Fibroblast of the aortic adventitia (primary cell): Measurements from ENCODE around the gene PSMG4. TPM values are rescaled to one million over a fixed set of nuclear protein-coding genes. Genes with fewer than 3 reads are reported as not detected.

Experiments used
- DNase-seq: peaks from one replicate; pipeline ENCODE4 v3.0.0-alpha.2; 2010; ENCODE audit warnings: low read depth
- H3K4me3 ChIP-seq: 2 replicates; pipeline ENCODE4 v1.5.1; 2011; ENCODE audit warnings: low read depth, mild to moderate bottlenecking, control low read depth, low read length, moderate library complexity
- total RNA-seq: library from RNA; depleted of rRNA; stranded (reverse); fragments of >200 nt; gene quantifications from 2 replicates; pipeline ENCODE4 v1.2.3, GENCODE V29; 2012; ENCODE audit warnings: low replicate concordance
- TF ChIP-seq, protein P1 (sequence below): IDR thresholded peaks from 2 replicates; pipeline ENCODE4 v1.5.1; 2011; ENCODE audit warnings: mild to moderate bottlenecking, low read length, control low read depth, inconsistent platforms; ENCODE audit not compliant: insufficient read depth

PSMG4 gene
- total RNA-seq, 1 donor, result 15.4 TPM

GRCh38 chr6:3252369-3252768, 6.4 kb upstream of the PSMG4 start:
- H3K4me3 ChIP-seq, result no peak overlapping the region
- no peak for DNase-seq
- TF ChIP-seq, protein P1, sequence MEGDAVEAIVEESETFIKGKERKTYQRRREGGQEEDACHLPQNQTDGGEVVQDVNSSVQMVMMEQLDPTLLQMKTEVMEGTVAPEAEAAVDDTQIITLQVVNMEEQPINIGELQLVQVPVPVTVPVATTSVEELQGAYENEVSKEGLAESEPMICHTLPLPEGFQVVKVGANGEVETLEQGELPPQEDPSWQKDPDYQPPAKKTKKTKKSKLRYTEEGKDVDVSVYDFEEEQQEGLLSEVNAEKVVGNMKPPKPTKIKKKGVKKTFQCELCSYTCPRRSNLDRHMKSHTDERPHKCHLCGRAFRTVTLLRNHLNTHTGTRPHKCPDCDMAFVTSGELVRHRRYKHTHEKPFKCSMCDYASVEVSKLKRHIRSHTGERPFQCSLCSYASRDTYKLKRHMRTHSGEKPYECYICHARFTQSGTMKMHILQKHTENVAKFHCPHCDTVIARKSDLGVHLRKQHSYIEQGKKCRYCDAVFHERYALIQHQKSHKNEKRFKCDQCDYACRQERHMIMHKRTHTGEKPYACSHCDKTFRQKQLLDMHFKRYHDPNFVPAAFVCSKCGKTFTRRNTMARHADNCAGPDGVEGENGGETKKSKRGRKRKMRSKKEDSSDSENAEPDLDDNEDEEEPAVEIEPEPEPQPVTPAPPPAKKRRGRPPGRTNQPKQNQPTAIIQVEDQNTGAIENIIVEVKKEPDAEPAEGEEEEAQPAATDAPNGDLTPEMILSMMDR, result no peak

GRCh38 chr6:3252861-3253596, 5.7 kb upstream of the PSMG4 start:
- TF ChIP-seq, protein P1, result no peak
- DNase-seq, result no peak
- H3K4me3 ChIP-seq, result no peak overlapping the region

GRCh38 chr6:3253597-3253961, 5.2 kb upstream of the PSMG4 start:
- DNase-seq, result no peak
- TF ChIP-seq, protein P1, result no peak
- no peak overlapping the region for H3K4me3 ChIP-seq

- TF ChIP-seq, protein P1, result no peak
- DNase-seq, result no peak
- peak overlapping the region; percentile 60 for H3K4me3 ChIP-seq
Measured at GRCh38 chr6:3258201-3258600, 546 bp upstream of the PSMG4 start.

DNA sequence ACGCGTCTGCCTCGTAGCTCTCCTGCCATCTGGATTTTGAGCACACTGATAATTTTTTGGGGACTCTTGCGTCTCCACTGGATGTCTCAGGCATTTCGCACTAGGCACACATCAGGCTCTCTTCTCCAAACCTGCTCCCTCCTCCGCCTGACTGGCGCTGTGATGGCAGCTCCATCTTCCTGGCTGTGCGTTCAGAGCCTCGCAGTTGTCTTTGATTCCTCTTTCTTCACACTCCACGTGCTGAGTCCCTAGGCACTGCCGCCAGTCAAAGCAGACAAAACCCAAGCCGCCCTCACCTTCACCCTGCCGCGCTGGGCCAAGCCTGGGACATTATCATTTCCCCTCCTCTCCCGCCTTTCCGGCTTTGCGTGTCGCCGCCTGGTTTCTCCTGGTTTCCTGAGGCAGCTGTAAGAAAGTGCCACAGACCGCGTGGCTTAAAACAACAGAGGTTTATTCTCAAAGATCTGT, 778 bp downstream of the PSMG4 start:
- peak overlapping the region; percentile 92 for H3K4me3 ChIP-seq
- peak; percentile 35 for DNase-seq
- TF ChIP-seq, protein P1, result no peak

- DNase-seq, result no peak
- TF ChIP-seq, protein P1, result no peak
- peak overlapping the region; percentile 6 for H3K4me3 ChIP-seq
Measured at GRCh38 chr6:3260296-3260695, 1.5 kb downstream of the PSMG4 start.
